A549 (cell line): Measurements from ENCODE around the gene MMP27. TPM values are rescaled to one million over a fixed set of nuclear protein-coding genes. Genes with fewer than 3 reads are reported as not detected.

Source experiments
- ATAC-seq, 2 experiments: fragments of 200-7000 bp in 1 of 2; fragments of >200 bp in 1 of 2; cut with Nextera tagmentation in 1 of 2; cut with Tn5 transposase in 1 of 2; 3 replicates each; pipeline versions ENCODE4 v1.8.0 to v1.9.1; 2018 to 2020; ENCODE audit warnings: mild to moderate bottlenecking in 1 of 2, moderate library complexity in 1 of 2
- CTCF ChIA-PET: fragments of 300-600 bp; sonication (Branson Sonifier 250); formaldehyde crosslinking; extraction: SDS; loops from one replicate; lab custom pipeline; 2021; ENCODE audit warnings: antibody characterized with exemption, inconsistent platforms; lab: Yijun Ruan, JAX
- POLR2A ChIA-PET: fragments of 350-600 bp; formaldehyde crosslinking; extraction: SDS; loops from one replicate; lab custom pipeline; 2021; ENCODE audit warnings: antibody characterized with exemption, inconsistent platforms; lab: Yijun Ruan, JAX
- DNase-seq, 2 experiments: peaks; one replicate each; pipeline versions ENCODE4 v3.0.0 to v3.0.0-alpha.2; 2011 to 2016; ENCODE audit warnings: low read depth in 1 of 2, low spot score in 1 of 2
- FAIRE-seq: peaks from 2 replicates; lab custom pipeline; 2011; peaks lifted over from hg19 to GRCh38; lab: Jason Lieb, UNC
- H3K27ac ChIP-seq, 2 experiments: fragments of >200 bp; sonication (Bioruptor Twin); formaldehyde crosslinking; 3 replicates each; pipeline ENCODE4 v1.5.1; 2016 to 2017
- H3K4me1 ChIP-seq: fragments of >200 bp; sonication (Bioruptor Twin); formaldehyde crosslinking; 3 replicates; pipeline ENCODE4 v1.6.1; 2016
- H3K4me2 ChIP-seq: fragments of >200 bp; sonication (Bioruptor Twin); formaldehyde crosslinking; 3 replicates; pipeline ENCODE4 v1.6.1; 2016
- H3K4me3 ChIP-seq: fragments of >200 bp; sonication (Bioruptor Twin); formaldehyde crosslinking; 3 replicates; pipeline ENCODE4 v1.5.1; 2016
- H3K9me3 ChIP-seq: fragments of >200 bp; sonication (Bioruptor Twin); formaldehyde crosslinking; 3 replicates; pipeline ENCODE4 v1.6.1; 2016
- BHLHE40 ChIP-seq: IDR thresholded peaks from 2 replicates; pipeline ENCODE4 v1.6.1; 2012; ENCODE audit warnings: low read depth, low read length, inconsistent platforms
- EHF ChIP-seq: fragments of 250-450 bp; sonication (Bioruptor Pico); IDR thresholded peaks from 2 replicates; pipeline ENCODE4 v1.5.0; 2020; ENCODE audit warnings: mild to moderate bottlenecking
- EP300 ChIP-seq, 2 experiments: fragments of >200 bp; sonication (Bioruptor Twin); formaldehyde crosslinking; IDR thresholded peaks; 2 replicates in 1 of 2; 3 replicates in 1 of 2; pipeline ENCODE4 v1.6.1; 2016 to 2017
- ESRRA ChIP-seq: fragments of 150-350 bp; IDR thresholded peaks from 2 replicates; pipeline ENCODE4 v1.6.1; 2014; ENCODE audit warnings: mild to moderate bottlenecking, low read length, borderline replicate concordance
- FOXS1 ChIP-seq: fragments of 250-450 bp; sonication (Bioruptor Pico); IDR thresholded peaks from 2 replicates; pipeline ENCODE4 v1.5.0; 2020; ENCODE audit warnings: mild to moderate bottlenecking, moderate library complexity
- HDAC2 ChIP-seq: fragments of 200-600 bp; sonication (generic); IDR thresholded peaks from 2 replicates; pipeline ENCODE4 v1.6.1; 2016
- HES2 ChIP-seq: fragments of >200 bp; sonication (Bioruptor Twin); formaldehyde crosslinking; IDR thresholded peaks from 2 replicates; pipeline ENCODE4 v1.6.1; 2016
- HOXA7 ChIP-seq: fragments of 250-450 bp; sonication (Bioruptor Pico); IDR thresholded peaks from 2 replicates; pipeline ENCODE4 v1.5.0; 2020; ENCODE audit warnings: mild to moderate bottlenecking, moderate library complexity
- HOXB13 ChIP-seq: fragments of 250-450 bp; sonication (Bioruptor Pico); IDR thresholded peaks from 2 replicates; pipeline ENCODE4 v1.5.0; 2020; ENCODE audit warnings: low read depth, mild to moderate bottlenecking, moderate library complexity
- JUN ChIP-seq, 2 experiments: fragments of >200 bp; sonication (Bioruptor Twin); formaldehyde crosslinking; IDR thresholded peaks; 2 replicates in 1 of 2; 3 replicates in 1 of 2; pipeline ENCODE4 v1.6.1; 2016 to 2017
- JUNB ChIP-seq: fragments of >200 bp; sonication (Bioruptor Twin); formaldehyde crosslinking; IDR thresholded peaks from 2 replicates; pipeline ENCODE4 v1.6.1; 2016
- KDM1A ChIP-seq: fragments of 200-600 bp; sonication (generic); IDR thresholded peaks from 2 replicates; pipeline ENCODE4 v1.6.1; 2016; ENCODE audit warnings: low read depth, mild to moderate bottlenecking
- MAFK ChIP-seq: fragments of 450-650 bp; IDR thresholded peaks from 2 replicates; pipeline ENCODE4 v1.6.1; 2014; ENCODE audit not compliant: partially characterized antibody
- MAZ ChIP-seq: fragments of 150-350 bp; IDR thresholded peaks from 2 replicates; pipeline ENCODE4 v1.6.1; 2014; ENCODE audit warnings: antibody characterized with exemption, low read depth, low read length, borderline replicate concordance
- MYC ChIP-seq: IDR thresholded peaks from 2 replicates; pipeline ENCODE4 v1.6.1; 2012; ENCODE audit warnings: mild to moderate bottlenecking, inconsistent platforms, low read length, improper control_type of control experiment, borderline replicate concordance
- NR3C1 ChIP-seq: fragments of >200 bp; sonication (Bioruptor Twin); formaldehyde crosslinking; IDR thresholded peaks from 3 replicates; pipeline ENCODE4 v1.6.1; 2017
- PBX3 ChIP-seq: IDR thresholded peaks from 2 replicates; pipeline ENCODE4 v1.6.1; 2012
- POLR2A ChIP-seq: IDR thresholded peaks from 2 replicates; pipeline ENCODE4 v1.6.1; 2012; ENCODE audit warnings: mild to moderate bottlenecking, low read length
- POLR2AphosphoS2 ChIP-seq: conservative IDR thresholded peaks from 2 replicates; pipeline ENCODE4 v1.6.1; 2012; ENCODE audit warnings: low read length, improper control_type of control experiment, inconsistent platforms
- RAD21 ChIP-seq, 2 experiments: fragments of >200 bp in 1 of 2; sonication (Bioruptor Twin) in 1 of 2; formaldehyde crosslinking in 1 of 2; IDR thresholded peaks in 1 of 2; conservative IDR thresholded peaks in 1 of 2; 2 replicates in 1 of 2; 3 replicates in 1 of 2; pipeline ENCODE4 v1.6.1; 2012 to 2018; ENCODE audit warnings: inconsistent platforms in 1 of 2
- RARB ChIP-seq: fragments of 250-450 bp; sonication (Bioruptor Pico); IDR thresholded peaks from 2 replicates; pipeline ENCODE4 v1.8.0; 2021; ENCODE audit warnings: mild to moderate bottlenecking, moderate library complexity
- SMC3 ChIP-seq: fragments of >200 bp; sonication (Bioruptor Twin); formaldehyde crosslinking; IDR thresholded peaks from 3 replicates; pipeline ENCODE4 v1.6.1; 2018; ENCODE audit warnings: inconsistent platforms
- SREBF2 ChIP-seq: fragments of 450-650 bp; IDR thresholded peaks from 2 replicates; pipeline ENCODE4 v1.6.1; 2014; ENCODE audit warnings: mild to moderate bottlenecking, moderate library complexity
- TFCP2L1 ChIP-seq: fragments of 250-450 bp; sonication (Bioruptor Pico); IDR thresholded peaks from 2 replicates; pipeline ENCODE4 v1.5.0; 2021; ENCODE audit warnings: mild to moderate bottlenecking
- TP53 ChIP-seq: fragments of 250-450 bp; sonication (Bioruptor Pico); IDR thresholded peaks from 2 replicates; pipeline ENCODE4 v1.5.0; 2021; ENCODE audit warnings: mild to moderate bottlenecking, moderate library complexity
- USF2 ChIP-seq: fragments of 450-650 bp; IDR thresholded peaks from 2 replicates; pipeline ENCODE4 v1.6.1; 2014; ENCODE audit warnings: antibody characterized with exemption
- WGBS: methylation state at CpG from one replicate; pipeline ENCODE4 v1.1.6; 2017; ENCODE audit errors: missing lambda C conversion rate; 5-methylcytosine and 5-hydroxymethylcytosine counted together
- polyA plus RNA-seq, 4 experiments: library from polyadenylated mRNA; depleted of rRNA in 3 of 4; stranded (reverse); fragments of >200 nt; fragmentation: RNase III in 1 of 4; extraction: RNeasy Plus Mini Kit Qiagen cat#74134 plus additional on column Dnase treatment in 1 of 4; gene quantifications; 2 replicates in 3 of 4; 3 replicates in 1 of 4; pipeline ENCODE4 v1.2.3, GENCODE V29; 2011 to 2017
- TF ChIP-seq, protein P1 (sequence below): IDR thresholded peaks from 2 replicates; pipeline ENCODE4 v1.6.1; 2012
- TF ChIP-seq, protein P2 (sequence below): fragments of >200 bp; sonication (Bioruptor Twin); formaldehyde crosslinking; IDR thresholded peaks from 3 replicates; pipeline ENCODE4 v1.6.1; 2016

The MMP27 gene
- polyA plus RNA-seq, 2 of the 4 experiments (the other 2 are of a cell fraction), result not detected

DNA sequence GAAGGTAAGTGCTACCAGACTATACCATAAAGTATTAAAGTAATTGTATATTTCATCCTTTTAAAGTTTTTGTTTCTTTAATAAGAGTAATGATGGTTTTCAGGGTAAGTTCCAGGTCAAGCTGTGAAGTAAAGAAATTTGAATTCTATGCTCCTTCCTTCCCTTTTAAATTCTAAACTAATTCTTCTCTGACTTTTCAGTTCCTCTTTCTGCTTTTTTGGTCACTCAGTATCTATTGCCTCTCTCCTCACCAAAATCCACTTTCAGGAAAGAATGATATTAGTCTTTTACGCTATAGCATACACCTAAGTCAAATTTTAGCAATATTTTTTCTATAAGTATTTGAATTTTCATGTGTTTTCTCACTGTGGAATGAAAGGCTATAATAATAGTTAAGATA is 11.0 kb upstream of the MMP27 start:
- H3K4me3 ChIP-seq, result no peak overlapping the region
- POLR2A ChIA-PET, result no interaction called here
- no peak overlapping the region for H3K27ac ChIP-seq
- DNase-seq (no peak), FAIRE-seq (no peak), ATAC-seq (no peak)
- 10% methylated on average over 1 of the region's 1 CpG for WGBS
- TF ChIP-seq RARB (no peak), MAZ (no peak), TFCP2L1 (no peak), HDAC2 (no peak), ESRRA (no peak), MYC (no peak), USF2 (no peak), JUN (IDR thresholded peaks at IDR 0.05) (no peak), SMC3 (no peak), TP53 (CRISPR knock-in tag) (no peak), POLR2AphosphoS2 (no peak), RAD21 (conservative IDR thresholded peaks at IDR 0.05 in 1 of 2, IDR thresholded peaks at IDR 0.05 in 1 of 2) (no peak), EHF (CRISPR knock-in tag) (no peak)
- TF ChIP-seq, protein P1, sequence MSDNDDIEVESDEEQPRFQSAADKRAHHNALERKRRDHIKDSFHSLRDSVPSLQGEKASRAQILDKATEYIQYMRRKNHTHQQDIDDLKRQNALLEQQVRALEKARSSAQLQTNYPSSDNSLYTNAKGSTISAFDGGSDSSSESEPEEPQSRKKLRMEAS, result no peak
- no peaks in the 10 kb centered on the region for H3K9me3 ChIP-seq
- H3K4me2 ChIP-seq, result no peak overlapping the region
- CTCF ChIA-PET, result no interaction called here
- H3K4me1 ChIP-seq, result no peaks in the 10 kb centered on the region

DNA sequence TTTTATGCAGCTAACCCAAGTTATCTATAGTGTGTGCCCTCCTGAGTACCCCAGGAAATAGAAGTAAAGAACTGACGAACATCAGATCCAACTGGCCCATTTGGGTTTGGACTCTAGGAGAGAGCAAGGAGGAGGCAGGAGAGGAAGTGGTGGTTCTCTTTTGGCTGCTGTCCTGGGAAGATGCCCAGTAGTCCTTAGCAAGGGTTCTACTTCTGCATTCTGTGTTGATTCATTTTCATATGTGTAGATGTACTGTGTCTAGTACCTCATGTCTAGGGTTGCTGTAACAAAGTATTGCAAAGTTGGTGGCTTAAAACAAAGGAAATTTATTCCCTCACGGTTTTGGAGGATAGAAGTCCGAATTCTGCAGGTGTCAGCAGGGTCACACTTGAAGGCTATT is 6.6 kb upstream of the MMP27 start:
- no peaks in the 10 kb centered on the region for H3K4me1 ChIP-seq
- ChIA-PET POLR2A (no interaction called here), CTCF (interaction anchor here (0.6 kb wide), 1 partner anchor 8 kb away, joined by 3 read pairs; no protein-coding TSS in a partner anchor)
- no peak overlapping the region for H3K27ac ChIP-seq
- H3K9me3 ChIP-seq, result no peaks in the 10 kb centered on the region
- TF ChIP-seq POLR2A, result no peak
- TF ChIP-seq JUNB, result no peak
- no peak for TF ChIP-seq EP300 (IDR thresholded peaks at IDR 0.05)
- TF ChIP-seq HOXB13 (CRISPR knock-in tag), result no peak
- TF ChIP-seq PBX3, result no peak
- no peak for TF ChIP-seq HES2
- no peak for TF ChIP-seq EHF (CRISPR knock-in tag)
- TF ChIP-seq HOXA7 (CRISPR knock-in tag), result no peak
- TF ChIP-seq BHLHE40, result no peak
- no peak for TF ChIP-seq KDM1A
- TF ChIP-seq MAFK, result no peak
- no peak for TF ChIP-seq SREBF2
- TF ChIP-seq FOXS1, result no peak
- TF ChIP-seq, protein P2, sequence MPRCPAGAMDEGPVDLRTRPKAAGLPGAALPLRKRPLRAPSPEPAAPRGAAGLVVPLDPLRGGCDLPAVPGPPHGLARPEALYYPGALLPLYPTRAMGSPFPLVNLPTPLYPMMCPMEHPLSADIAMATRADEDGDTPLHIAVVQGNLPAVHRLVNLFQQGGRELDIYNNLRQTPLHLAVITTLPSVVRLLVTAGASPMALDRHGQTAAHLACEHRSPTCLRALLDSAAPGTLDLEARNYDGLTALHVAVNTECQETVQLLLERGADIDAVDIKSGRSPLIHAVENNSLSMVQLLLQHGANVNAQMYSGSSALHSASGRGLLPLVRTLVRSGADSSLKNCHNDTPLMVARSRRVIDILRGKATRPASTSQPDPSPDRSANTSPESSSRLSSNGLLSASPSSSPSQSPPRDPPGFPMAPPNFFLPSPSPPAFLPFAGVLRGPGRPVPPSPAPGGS, result no peak
- no peak for TF ChIP-seq NR3C1
- H3K4me2 ChIP-seq, result no peak overlapping the region
- DNase-seq (no peak), FAIRE-seq (no peak), ATAC-seq (no peak)
- H3K4me3 ChIP-seq, result no peak overlapping the region
- 18% methylated on average over 3 of the region's 3 CpGs for WGBS
